DMS53 (cell line): ENCODE measurements around the gene OR2T35.

ENCODE experiments used
- DNase-seq: peaks from one replicate; lab custom pipeline; 2025; lab: John Stamatoyannopoulos, UW

Gene OR2T35

DNA sequence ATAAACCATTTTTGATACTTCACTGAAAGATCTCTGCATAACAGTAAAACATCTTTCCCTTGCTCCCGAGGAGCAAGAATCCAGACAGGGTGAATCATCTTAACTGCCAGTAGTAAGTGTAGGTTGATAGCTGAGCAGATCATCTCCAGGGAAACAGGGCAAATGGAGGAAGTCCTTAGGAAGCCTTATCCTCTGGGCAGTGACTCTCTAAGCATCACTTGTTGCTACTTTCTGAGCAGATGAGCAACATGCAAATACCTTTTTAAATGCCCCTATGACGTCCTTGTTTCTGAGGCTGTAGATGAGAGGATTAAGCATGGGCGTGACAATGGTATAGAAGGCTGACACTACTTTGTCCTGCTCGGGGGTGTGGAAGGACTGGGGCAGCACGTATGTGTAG is 19.1 kb downstream of the OR2T35 start:
- DNase-seq: peak; percentile 7

DNA sequence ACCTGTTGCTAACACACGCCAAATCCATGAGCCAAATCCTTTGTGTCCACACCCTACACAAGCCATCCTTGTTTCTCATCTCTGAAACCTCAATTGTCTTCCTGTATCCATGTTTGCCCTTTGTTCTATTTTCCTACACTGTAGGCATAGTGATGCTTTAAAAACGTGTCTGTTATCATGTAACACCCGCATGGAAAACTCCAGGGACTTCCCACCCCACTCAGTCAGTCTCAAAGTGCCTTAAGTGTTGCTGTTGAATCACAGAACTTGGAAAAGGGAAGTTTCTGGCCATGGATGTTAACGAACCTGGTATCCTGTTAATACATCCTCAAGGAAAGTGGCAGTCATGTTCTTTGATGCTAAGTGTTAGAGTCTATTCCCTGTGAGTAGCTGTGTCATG is 19.9 kb downstream of the OR2T35 start:
- no peak for DNase-seq

DNA sequence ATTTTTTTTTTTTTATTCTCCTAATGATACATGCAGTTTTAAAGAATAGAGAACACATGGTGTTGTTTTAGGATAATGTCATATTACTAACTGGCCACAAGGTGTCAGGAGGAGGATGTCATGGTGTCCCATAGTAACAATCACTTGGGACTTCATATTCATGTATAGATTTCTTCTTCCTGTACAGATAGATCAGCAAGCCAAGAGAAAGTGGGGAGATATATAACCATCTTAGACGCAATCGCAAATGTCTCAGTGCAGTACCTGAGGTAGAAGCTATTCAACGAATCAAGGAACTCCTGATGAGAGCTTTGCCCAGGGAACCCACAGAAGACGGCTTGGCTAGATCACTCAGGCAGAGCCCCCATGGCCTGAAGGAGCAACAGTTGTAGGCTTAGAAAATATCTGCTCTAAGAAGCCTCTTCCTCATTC is 22.5 kb downstream of the OR2T35 start:
- peak; percentile 81 for DNase-seq

GRCh38 chr1:248621770-248622169 is 23.3 kb downstream of the OR2T35 start:
- no peak for DNase-seq

DNA sequence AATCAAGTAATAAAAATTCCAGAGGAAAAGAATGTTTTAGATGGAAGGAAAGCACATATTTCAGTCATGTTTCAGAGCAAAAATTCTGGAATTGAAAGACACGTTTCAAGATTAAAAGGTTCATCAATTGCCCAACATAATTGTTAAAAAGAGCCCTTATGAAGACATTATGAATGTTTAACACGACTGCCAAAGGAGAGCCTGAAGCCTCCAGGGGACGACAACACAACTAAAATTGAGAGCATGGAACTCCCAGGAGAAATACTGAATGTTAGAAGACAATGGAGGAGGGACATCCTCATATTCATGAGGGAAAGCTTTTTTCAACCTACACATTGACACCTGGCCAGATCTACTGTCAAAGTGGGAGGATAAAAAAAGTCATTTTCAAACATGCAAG is 26.2 kb downstream of the OR2T35 start:
- peak; percentile 85 for DNase-seq

GRCh38 chr1:248618119-248618518 is 27.0 kb downstream of the OR2T35 start:
- no peak for DNase-seq

GRCh38 chr1:248613742-248614141 is 31.3 kb downstream of the OR2T35 start:
- no peak for DNase-seq

DNA sequence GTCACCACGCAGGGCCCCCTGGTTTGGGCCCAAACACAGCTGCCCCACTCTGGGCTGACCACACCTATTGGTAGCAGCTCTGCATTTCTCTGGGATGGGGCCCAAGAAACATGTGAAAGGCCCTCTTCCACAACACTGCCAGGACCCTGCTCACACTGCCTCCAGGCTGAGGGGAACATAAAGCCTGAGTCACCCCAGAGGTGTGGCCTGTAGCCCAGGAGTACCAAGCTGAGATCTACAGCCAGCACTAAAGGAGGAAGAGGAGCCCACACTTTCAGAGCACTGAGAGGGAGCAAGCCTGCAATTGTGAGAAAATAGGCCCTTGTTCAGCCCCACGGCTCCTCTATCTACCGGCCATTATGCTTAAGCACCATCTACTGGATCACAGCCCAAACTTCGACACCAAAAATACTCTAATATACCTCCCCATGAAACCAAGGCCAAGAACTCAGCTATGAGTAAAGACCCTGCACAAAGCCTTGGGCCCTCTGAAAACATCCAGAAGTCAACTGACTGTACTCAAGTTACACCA is 33.1 kb downstream of the OR2T35 start:
- DNase-seq: peak; percentile 24

DNA sequence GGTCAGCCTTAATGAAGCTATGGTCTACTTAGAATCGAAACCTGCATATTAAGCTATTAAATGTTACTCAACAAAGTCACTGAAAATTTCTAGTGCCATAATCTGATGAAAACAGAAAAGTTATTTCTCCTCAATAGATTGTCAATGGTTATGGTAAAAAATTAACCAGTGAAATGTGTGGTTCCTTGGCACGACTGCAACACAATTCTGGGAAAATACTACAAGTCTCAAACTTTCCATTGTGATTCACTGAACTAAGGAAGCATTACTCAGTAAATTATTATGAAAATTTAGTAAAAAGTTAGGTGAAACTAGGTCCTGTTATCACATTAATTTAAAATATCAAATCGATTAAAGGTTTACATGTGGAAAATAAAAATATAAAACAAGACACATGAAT is 34.8 kb downstream of the OR2T35 start:
- no peak for DNase-seq

DNA sequence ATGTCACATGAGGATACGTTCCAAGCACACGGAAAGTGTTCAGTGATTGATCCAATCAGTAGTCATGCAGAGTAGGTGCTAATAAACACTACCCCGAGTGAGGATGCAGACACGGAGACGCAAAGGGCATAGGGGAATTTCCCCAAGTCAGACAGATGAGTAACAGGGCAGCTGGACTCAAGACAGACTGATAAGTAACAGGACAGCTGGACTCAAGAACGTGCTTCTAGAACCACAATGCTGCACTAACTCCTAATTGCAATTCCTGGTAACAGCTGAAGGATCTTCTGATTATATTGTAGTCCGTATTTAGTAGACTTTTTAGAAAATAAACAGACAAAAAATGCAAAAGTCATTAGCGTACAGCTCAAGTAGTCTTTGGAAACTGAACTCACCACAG is 45.7 kb downstream of the OR2T35 start:
- DNase-seq: no peak

- DNase-seq: no peak
Observed at GRCh38 chr1:248597589-248597988, 47.5 kb downstream of the OR2T35 start, which contains the start of gene OR2T10. Gene OR2T10 (minus strand): TSS chr1:248597700. CDS start chr1:248593768, 3,932 bp downstream.

- DNase-seq: peak; percentile 75
Observed at GRCh38 chr1:248596615-248597014, 48.5 kb downstream of the OR2T35 start.

DNA sequence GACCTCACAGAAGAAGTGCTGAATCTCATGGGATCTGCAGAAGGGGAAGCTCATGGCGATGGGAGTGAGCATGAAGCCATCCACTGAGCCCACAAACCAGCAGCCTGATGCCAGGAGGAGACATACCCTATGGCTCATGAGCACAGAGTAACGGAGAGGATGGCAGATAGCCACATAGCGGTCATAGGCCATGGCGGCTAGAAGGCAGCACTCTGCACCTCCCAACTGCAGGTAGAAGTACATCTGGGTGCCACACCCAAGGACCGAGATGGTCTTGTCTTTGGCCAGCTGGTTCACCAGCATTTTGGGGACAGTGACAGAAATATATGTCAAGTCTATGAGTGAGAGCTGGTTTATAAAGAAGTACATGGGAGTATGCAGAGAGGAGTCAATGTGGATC is 51.9 kb downstream of the OR2T35 start:
- DNase-seq: no peak

DNA sequence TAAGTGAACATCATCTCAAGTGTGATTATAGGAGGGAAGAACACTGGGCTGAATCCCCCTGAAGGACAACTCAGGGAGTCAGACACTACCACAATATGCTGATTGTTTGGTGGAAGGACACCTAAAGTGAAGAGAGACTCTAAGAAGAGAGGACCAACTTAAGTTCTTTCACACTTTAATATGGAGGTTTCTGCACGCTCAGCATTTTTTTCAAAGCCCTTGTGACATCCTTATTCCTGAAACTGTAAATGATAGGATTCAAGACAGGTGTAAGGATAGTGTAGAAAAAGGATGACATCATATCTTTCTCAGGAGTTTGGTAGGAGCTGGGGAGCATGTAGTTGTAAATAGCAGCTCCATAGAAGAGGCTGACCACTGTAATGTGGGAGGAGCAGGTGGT is 52.4 kb downstream of the OR2T35 start:
- DNase-seq: no peak

DNA sequence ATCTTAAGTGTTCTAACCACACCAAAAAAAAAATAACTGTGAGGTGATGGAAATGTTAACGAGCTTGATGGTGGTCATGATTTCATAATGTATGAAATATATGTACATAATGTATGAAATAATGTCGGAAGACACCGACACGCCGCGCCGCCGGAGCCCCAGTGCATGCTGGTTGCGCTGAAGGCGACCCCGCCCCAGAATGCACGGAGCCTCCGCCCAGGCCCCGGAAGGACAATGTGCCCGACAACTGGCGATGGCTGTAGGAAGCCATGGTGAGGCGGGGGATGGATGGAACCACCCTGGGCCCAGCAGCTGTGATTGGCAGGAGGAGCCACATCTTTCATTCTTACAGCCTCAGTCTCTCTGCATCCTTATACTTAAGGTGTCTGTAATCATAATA is 55.0 kb downstream of the OR2T35 start:
- no peak for DNase-seq

DNA sequence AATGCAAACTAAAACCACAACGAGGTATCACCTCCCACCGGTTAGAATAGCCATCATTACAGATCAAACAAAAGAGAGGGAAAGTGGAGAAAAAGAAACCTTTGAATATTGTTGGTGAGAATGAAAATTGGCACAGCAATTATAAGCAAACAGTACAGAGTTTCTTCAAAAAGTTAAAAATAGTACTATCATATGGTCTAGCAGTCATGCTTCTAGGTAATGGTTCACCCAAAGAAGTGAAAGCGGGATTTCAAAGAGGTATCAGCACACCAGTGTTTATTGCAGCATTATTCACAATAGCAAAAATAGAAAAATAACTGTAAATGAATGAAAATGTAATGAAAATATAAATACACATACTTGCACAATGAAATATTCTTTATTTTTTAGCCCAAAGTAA is 55.7 kb downstream of the OR2T35 start:
- no peak for DNase-seq
